RWPE1 (cell line): Measurements from ENCODE around the gene TMIGD3.

Source experiments
- CTCF ChIA-PET: fragments of 350-600 bp; sonication (Branson Sonifier 250); formaldehyde crosslinking; extraction: SDS; loops from one replicate; lab custom pipeline; 2021; lab: Yijun Ruan, JAX
- POLR2A ChIA-PET: fragments of 400-600 bp; formaldehyde crosslinking; extraction: SDS; loops from one replicate; lab custom pipeline; 2020; ENCODE audit warnings: antibody characterized with exemption; ENCODE audit not compliant: low non-redundant PET; lab: Yijun Ruan, JAX
- DNase-seq: peaks from one replicate; pipeline ENCODE4 v3.0.0; 2012; ENCODE audit warnings: low spot score
- H3K27ac ChIP-seq: fragments of 450-650 bp; 2 replicates; pipeline ENCODE4 v1.5.1; 2017
- CTCF ChIP-seq: fragments of 450-650 bp; conservative IDR thresholded peaks from 2 replicates; pipeline ENCODE4 v1.5.1; 2017; ENCODE audit warnings: low read depth, mild to moderate bottlenecking

The TMIGD3 gene

GRCh38 chr1:111516005-111516535 is 12.6 kb upstream of the TMIGD3 start:
- TF ChIP-seq CTCF = no peak
- H3K27ac ChIP-seq = no peak overlapping the region
- POLR2A ChIA-PET = no interaction called here
- CTCF ChIA-PET = interaction anchor here (0.6 kb wide), 1 partner anchor 155 kb away, joined by 3 read pairs; no protein-coding TSS in a partner anchor
- peak; percentile 8 for DNase-seq

DNA sequence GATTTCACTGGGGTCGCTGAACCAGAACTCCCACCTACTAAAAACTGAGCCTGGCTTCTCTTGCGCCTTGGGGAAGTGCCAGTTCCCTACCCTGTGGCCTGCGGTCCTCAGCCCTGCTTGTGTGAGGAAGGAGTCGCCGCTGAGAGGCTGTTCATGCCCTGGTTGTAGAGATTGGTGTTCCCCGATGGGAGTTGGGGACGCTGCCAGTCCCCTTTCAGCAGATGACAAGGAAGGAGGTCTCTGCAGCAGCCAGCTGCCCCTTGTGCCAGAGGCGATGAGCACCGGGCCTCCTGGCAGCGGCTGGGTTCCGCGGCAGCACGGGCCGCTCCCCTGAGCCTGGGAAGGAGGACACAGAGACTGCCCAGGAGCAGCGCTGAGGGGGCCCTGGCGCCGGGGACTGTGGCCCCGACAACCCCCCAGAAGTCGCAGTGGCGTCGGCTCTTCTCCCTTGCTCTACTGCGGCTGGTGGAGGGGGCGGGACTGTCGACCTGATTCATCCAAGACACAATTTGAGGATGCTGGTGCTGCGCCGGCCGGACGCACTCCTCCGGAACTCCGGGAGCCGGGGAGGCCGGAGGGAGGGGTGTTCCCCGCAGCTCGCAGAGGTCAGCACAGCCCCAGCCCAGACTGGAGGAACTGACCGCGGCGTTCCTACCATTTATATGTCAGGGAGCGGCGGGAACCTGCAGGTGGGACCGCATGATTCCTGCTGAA is 12.0 kb upstream of the TMIGD3 start:
- TF ChIP-seq CTCF = no peak
- CTCF ChIA-PET = interaction anchor here (0.6 kb wide), 2 partner anchors 47 to 156 kb away, joined by 3 read pairs; no protein-coding TSS in a partner anchor
- POLR2A ChIA-PET = no interaction called here
- H3K27ac ChIP-seq = no peak overlapping the region
- DNase-seq = peak; percentile 15

GRCh38 chr1:111513410-111514020 is 10.1 kb upstream of the TMIGD3 start:
- DNase-seq = no peak
- no peak overlapping the region for H3K27ac ChIP-seq
- ChIA-PET POLR2A (no interaction called here), CTCF (no interaction called here)
- TF ChIP-seq CTCF = no peak

DNA sequence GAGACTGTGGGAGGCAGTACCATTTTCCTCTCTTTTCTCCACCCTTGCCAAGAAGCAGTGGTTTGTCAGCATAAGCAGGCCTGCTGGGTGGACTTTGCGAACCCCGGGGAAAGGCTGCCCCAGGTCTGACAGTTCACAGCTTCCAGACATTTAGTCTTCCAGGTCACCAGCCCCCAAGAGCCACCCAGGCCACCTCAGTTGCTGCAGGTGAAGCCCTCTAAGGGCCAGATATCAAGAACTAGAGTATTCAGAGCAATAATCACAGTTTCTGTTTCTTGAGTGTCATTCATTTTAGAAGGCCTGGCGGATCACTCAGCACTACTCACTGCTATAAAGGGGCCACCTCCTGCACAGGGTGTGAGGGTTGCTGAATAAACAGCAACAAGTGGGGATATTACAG is 9.5 kb upstream of the TMIGD3 start:
- TF ChIP-seq CTCF = no peak
- ChIA-PET CTCF (no interaction called here), POLR2A (no interaction called here)
- no peak overlapping the region for H3K27ac ChIP-seq
- no peak for DNase-seq

- ChIA-PET CTCF (no interaction called here), POLR2A (no interaction called here)
- no peak overlapping the region for H3K27ac ChIP-seq
- DNase-seq = no peak
- no peak for TF ChIP-seq CTCF
Observed at GRCh38 chr1:111512132-111512889, 8.9 kb upstream of the TMIGD3 start.

DNA sequence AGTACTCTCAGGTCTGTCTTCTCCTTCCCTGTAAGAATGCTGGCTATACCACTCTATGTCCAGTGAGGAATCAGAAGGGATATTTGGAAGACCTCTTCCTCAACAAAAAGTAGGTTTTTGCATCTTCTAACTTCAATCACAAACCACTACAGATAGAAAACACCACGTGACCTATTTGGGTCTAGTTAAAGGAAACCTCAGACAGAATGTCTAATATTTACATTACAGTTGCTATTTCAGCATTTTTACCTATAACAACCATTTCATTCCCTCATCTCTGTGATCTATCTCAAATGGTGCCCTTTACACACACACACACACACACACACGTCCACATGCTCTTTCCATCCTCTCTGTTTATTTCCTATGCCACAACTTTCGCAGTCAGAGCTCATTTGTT is 7.9 kb upstream of the TMIGD3 start:
- H3K27ac ChIP-seq = no peak overlapping the region
- DNase-seq = no peak
- ChIA-PET POLR2A (no interaction called here), CTCF (no interaction called here)
- no peak for TF ChIP-seq CTCF
